GM18526 (cell line): Measurements from ENCODE around the gene WDR93.

Source experiments
- POLR2A ChIP-seq: IDR thresholded peaks from 3 replicates; pipeline ENCODE4 v1.6.1; 2011; ENCODE audit not compliant: insufficient read length; ENCODE audit errors: extremely low read depth

The WDR93 gene

GRCh38 chr15:89766357-89767311 lies 76.0 kb downstream of the WDR93 start:
- no peak for TF ChIP-seq POLR2A

- TF ChIP-seq POLR2A = no peak
Measured at GRCh38 chr15:89767411-89767915, 76.9 kb downstream of the WDR93 start.

DNA sequence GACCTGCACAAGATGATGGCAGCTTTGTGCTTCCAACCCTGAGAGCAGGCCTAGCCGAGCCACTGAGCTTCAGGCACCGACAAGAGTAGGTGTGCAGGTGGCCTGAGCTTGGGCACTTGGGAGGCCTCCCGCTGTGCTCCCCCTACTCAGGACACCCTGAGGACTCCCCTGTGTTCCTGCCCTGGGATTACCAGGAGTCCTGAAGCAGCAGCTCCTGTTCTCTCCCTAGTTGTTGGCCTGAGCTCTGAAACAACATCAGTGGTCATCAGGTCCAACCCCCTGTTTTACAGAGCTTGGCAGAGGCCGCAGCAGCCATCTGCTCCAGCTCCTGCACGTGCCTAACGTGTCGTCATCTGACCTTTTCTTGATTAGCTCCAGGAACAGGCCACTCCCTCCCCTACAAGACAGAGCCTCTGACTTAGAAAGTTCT lies 77.5 kb downstream of the WDR93 start:
- no peak for TF ChIP-seq POLR2A

GRCh38 chr15:89769366-89769765 lies 78.8 kb downstream of the WDR93 start:
- TF ChIP-seq POLR2A = no peak

DNA sequence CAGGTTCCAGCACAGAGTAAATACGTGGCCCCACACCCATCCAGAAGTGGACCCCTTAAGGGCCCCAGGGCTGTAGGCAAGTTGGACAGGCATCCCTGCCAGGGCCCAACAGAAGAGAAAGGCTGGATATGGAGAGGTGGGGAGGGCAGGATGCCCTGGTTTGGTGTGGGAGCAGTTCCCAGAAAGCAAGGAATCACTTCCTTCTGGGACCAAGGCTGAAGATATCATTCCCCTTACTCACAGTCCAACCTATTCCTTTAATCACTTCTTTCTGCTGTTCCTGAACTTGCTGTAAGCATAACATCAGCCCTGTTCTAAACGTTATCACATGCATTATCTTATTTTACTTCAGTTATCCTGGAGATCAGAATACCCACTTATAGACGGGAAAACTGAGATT lies 79.4 kb downstream of the WDR93 start:
- TF ChIP-seq POLR2A = no peak

- no peak for TF ChIP-seq POLR2A
Measured at GRCh38 chr15:89772932-89773583, 82.4 kb downstream of the WDR93 start.

DNA sequence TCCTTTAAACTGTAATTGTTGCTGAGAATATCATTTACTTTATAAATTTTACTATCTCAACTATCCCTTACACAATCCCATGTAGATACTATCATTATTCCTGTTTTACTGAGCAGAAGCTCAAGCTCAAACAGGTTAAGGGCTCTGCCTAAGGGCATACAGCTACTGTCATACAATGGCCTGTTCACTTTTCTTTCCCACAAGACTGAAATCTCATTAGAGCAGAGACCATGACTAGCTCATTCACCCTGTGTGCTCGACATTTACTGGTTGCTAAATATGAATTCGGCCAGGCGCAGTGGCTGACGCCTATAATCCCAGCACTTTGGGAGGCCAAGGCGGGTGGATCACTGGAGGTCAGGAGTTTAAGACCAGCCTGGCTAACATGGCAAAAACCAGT lies 83.9 kb downstream of the WDR93 start:
- TF ChIP-seq POLR2A = no peak

DNA sequence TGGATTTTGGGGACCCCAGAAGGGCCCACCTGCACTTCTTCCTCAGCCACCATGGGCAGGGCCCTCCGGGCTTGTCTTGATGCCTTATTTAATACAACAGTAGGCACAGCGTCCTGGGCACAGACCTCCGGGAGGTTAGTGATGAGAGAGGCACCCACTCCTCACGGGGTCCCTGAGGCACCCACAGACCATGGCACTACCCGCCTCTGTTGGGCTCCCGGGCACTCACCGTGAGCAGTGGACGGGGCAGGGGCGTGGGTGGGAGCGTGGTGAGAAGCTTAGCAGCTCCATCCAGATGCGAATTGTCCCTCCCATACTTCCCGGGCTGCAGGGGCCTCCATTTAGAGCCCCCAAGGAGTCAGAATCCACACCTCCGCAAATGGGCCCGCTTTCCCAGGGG lies 85.2 kb downstream of the WDR93 start:
- no peak for TF ChIP-seq POLR2A

GRCh38 chr15:89776274-89777072 lies 85.9 kb downstream of the WDR93 start, which contains the start of gene MESP2:
MESP2 (plus strand) TSS chr15:89776332; CDS start chr15:89776358, 26 bp downstream.
- TF ChIP-seq POLR2A = no peak

- TF ChIP-seq POLR2A = no peak
Measured at GRCh38 chr15:89777073-89777751, 86.6 kb downstream of the WDR93 start.

DNA sequence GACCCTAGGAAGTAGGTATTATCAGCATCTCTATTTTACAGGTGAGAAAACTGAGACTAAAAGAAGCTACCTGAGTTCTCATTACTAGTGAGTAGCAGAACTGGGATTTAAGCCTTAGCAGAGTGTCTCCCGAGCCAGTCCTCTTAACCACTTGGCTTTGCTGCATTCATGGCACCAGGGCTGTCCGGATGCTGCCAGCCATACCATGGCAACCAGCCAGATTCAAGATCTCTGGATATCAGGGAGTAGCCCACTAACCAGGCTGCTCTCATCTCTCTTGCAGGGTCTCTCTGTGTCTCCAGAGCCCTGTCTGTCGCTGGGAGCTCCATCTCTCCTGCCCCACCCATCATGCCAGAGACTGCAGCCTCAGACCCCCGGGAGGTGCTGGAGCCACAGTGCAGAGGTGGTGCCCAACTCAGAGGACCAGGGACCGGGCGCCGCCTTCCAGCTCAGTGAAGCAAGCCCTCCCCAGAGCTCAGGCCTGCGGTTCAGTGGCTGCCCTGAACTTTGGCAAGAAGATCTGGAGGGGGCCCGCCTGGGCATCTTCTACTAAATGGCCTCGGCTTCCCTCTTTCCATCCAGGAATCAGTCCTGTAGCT lies 87.3 kb downstream of the WDR93 start:
- TF ChIP-seq POLR2A = no peak

GRCh38 chr15:89778861-89779260 lies 88.2 kb downstream of the WDR93 start:
- TF ChIP-seq POLR2A = no peak

GRCh38 chr15:89780601-89781000 lies 90.0 kb downstream of the WDR93 start:
- TF ChIP-seq POLR2A = no peak

- TF ChIP-seq POLR2A = no peak
Measured at GRCh38 chr15:89781055-89781454, 90.4 kb downstream of the WDR93 start.

DNA sequence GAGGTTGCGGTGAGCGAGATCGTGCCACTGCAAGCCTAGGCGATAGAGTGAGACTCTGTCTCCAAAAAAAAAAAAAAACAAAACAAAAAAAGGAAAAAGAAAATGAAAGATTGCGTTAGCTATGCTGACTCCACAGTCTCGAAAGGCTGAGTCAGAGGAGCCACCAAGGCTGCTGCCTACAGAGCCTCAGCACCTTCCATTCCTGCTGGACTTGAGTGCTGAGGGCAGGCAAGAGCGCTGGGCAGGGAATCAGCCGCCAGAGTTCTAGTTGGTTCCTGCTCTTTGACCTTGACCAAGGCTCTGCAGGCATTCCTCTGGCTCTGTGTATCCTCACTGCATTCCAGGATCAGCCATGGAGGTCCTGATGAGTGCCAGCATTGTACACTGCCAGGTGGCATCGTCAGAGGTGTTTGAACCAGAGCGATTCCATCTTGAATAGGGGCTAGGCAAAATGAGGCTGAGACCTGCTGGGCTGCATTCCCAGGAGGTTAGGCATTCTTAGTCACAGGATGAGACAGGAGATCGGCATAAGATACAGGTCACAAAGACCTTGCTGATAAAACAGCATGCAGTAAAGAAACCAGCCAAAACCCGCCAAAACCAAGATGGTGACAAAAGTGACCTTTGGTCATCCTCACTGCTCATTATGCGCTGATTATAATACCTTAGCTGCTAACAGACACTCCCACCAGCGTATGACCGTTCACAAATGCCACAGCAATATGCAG lies 91.4 kb downstream of the WDR93 start:
- TF ChIP-seq POLR2A = no peak
